B cell (primary cell): ENCODE measurements around the gene MMAB. TPM values are rescaled to one million over a fixed set of nuclear protein-coding genes. Genes with fewer than 3 reads are reported as not detected.
"Not testable (repeated sequence)": the region's sequence is repeated elsewhere in the genome, so short reads cannot be mapped to it uniquely, and the experiment has no call there.

ENCODE experiments used
- ATAC-seq: fragments of 200-7000 bp; cut with Tn5 transposase; one replicate; pipeline ENCODE4 v1.10.0; 2021; ENCODE audit warnings: low read depth, mild to moderate bottlenecking, moderate number of reproducible peaks, moderate library complexity
- CTCF ChIA-PET: fragments of 350-600 bp; sonication (Branson Sonifier 250); formaldehyde crosslinking; loops from one replicate; lab custom pipeline; 2021; ENCODE audit warnings: antibody characterized with exemption, inconsistent platforms; lab: Charles Lee
- POLR2A ChIA-PET: fragments of 350-600 bp; sonication (Branson Sonifier 250); formaldehyde crosslinking; loops from one replicate; lab custom pipeline; 2021; ENCODE audit warnings: antibody characterized with exemption; lab: Charles Lee
- DNase-seq: peaks from one replicate; pipeline ENCODE4 v3.0.0; 2013
- H2AFZ ChIP-seq: 2 replicates; pipeline ENCODE4 v1.6.1; 2012; ENCODE audit warnings: mild to moderate bottlenecking, low read depth, low read length; ENCODE audit not compliant: insufficient read depth, poor library complexity, severe bottlenecking
- H3K27ac ChIP-seq, 2 donors: 1 replicate in 1 of 2; 2 replicates in 1 of 2; pipeline ENCODE4 v1.5.1; 2012 to 2013; ENCODE audit warnings: low read length in 2 of 2, mild to moderate bottlenecking in 2 of 2, moderate library complexity in 1 of 2
- H3K27me3 ChIP-seq, 4 experiments: fragments of 200-600 bp in 1 of 4; sonication (generic) in 1 of 4; replicated peaks in 1 of 4; 1 replicate in 2 of 4; 2 replicates in 2 of 4; pipeline versions ENCODE4 v1.6.1 to v1.7.0; 2013 to 2016; ENCODE audit warnings: low read length in 3 of 4, mild to moderate bottlenecking in 2 of 4, mixed read lengths in 1 of 4, moderate library complexity in 1 of 4; ENCODE audit not compliant: insufficient read depth in 4 of 4, control insufficient read depth in 3 of 4; ENCODE audit errors: control extremely low read depth in 1 of 4
- H3K36me3 ChIP-seq, 2 experiments: replicated peaks in 1 of 2; 1 replicate in 1 of 2; 2 replicates in 1 of 2; pipeline versions ENCODE4 v1.6.1 to v1.7.1; 2013; ENCODE audit warnings: low read length in 1 of 2; ENCODE audit not compliant: insufficient read depth in 2 of 2, control insufficient read depth in 1 of 2; ENCODE audit errors: control extremely low read depth in 1 of 2, extremely low read depth in 1 of 2
- H3K4me1 ChIP-seq, 2 donors: fragments of 200-600 bp in 1 of 2; sonication (generic) in 1 of 2; 1 replicate in 1 of 2; 2 replicates in 1 of 2; pipeline versions ENCODE4 v1.5.1 to v1.6.1; 2013 to 2017; ENCODE audit warnings: low read length in 2 of 2; ENCODE audit not compliant: control insufficient read depth in 2 of 2, insufficient read depth in 2 of 2
- H3K4me2 ChIP-seq: replicated peaks from 2 replicates; pipeline ENCODE3; 2012; ENCODE audit warnings: mild to moderate bottlenecking, low read depth, low read length; ENCODE audit not compliant: poor library complexity, severe bottlenecking
- H3K4me3 ChIP-seq, 5 experiments: fragments of 200-600 bp in 1 of 5; sonication (generic) in 1 of 5; 1 replicate in 3 of 5; 2 replicates in 2 of 5; pipeline versions ENCODE4 v1.5.1 to v1.7.0; 2011 to 2016; ENCODE audit warnings: low read length in 4 of 5, mild to moderate bottlenecking in 4 of 5, low read depth in 2 of 5, control low read depth in 1 of 5, moderate library complexity in 1 of 5; ENCODE audit not compliant: insufficient read depth in 1 of 5; ENCODE audit errors: control extremely low read depth in 1 of 5, extremely low read depth in 1 of 5
- H3K79me2 ChIP-seq: fragments of 200-600 bp; sonication (generic); one replicate; pipeline ENCODE4 v1.6.0; 2016; ENCODE audit warnings: low read length; ENCODE audit not compliant: control insufficient read depth, insufficient read depth
- H3K9ac ChIP-seq: fragments of 200-600 bp; sonication (generic); 2 replicates; pipeline ENCODE4 v1.6.1; 2017; ENCODE audit warnings: mild to moderate bottlenecking, low read length, moderate library complexity
- H3K9me3 ChIP-seq, 3 donors: one replicate each; pipeline versions ENCODE4 v1.6.1 to v1.7.1; 2013; ENCODE audit warnings: low read length in 2 of 3; ENCODE audit not compliant: control insufficient read depth in 2 of 3, insufficient read depth in 1 of 3; ENCODE audit errors: control extremely low read depth in 1 of 3
- H4K20me1 ChIP-seq: 2 replicates; pipeline ENCODE4 v1.6.0; 2012; ENCODE audit warnings: mild to moderate bottlenecking, low read length; ENCODE audit not compliant: insufficient read depth, control insufficient read depth, poor library complexity, severe bottlenecking
- H3K27ac Mint-ChIP-seq: one replicate; pipeline ENCODE4 v1.8.0; 2021; ENCODE audit warnings: mixed read lengths
- H3K27me3 Mint-ChIP-seq: one replicate; pipeline ENCODE4 v1.8.0; 2021; ENCODE audit warnings: mixed read lengths
- H3K4me1 Mint-ChIP-seq: one replicate; pipeline ENCODE4 v1.8.0; 2021; ENCODE audit warnings: mixed read lengths
- H3K4me3 Mint-ChIP-seq: one replicate; pipeline ENCODE4 v1.8.0; 2021; ENCODE audit warnings: mixed read lengths
- H3K9me3 Mint-ChIP-seq: one replicate; pipeline ENCODE4 v1.8.0; 2022; ENCODE audit warnings: mixed read lengths; ENCODE audit not compliant: insufficient read depth
- EZH2 ChIP-seq: IDR thresholded peaks from 2 replicates; pipeline ENCODE4 v1.6.1; 2012; ENCODE audit warnings: borderline replicate concordance, low read depth, mild to moderate bottlenecking, moderate library complexity, low read length; ENCODE audit not compliant: insufficient read depth, poor library complexity, severe bottlenecking
- WGBS: methylation state at CpG from one replicate; pipeline ENCODE4 v1.1.5; 2013; ENCODE audit warnings: missing lambda C conversion rate; ENCODE audit not compliant: insufficient coverage; 5-methylcytosine and 5-hydroxymethylcytosine counted together
- intact Hi-C: fragments of 100-400 bp; cut with micrococcal nuclease; formaldehyde crosslinking; loops from one replicate; pipeline ENCODE4 v1.10.0; 2022
- polyA plus RNA-seq: library from polyadenylated mRNA; depleted of rRNA; stranded (reverse); fragments of >200 nt; gene quantifications from 2 replicates; pipeline ENCODE4 v1.2.3, GENCODE V29; 2012
- total RNA-seq, 2 donors: library from RNA; stranded (reverse); fragments of 120-200 nt in 1 of 2; gene quantifications; 1 replicate in 1 of 2; 2 replicates in 1 of 2; pipeline versions ENCODE4 v1.2.3 to v1.2.4, GENCODE V29; 2013 to 2022
- TF ChIP-seq, protein P1 (sequence below): fragments of 200-600 bp; IDR thresholded peaks from one replicate; pipeline ENCODE4 v1.8.0; 2022; ENCODE audit warnings: antibody characterized with exemption, mild to moderate bottlenecking

MMAB gene
- total and polyA plus RNA-seq, 2 donors (not counting 1 experiment from before 2014, with no cell fraction given) = 15.0 to 20.5 TPM

GRCh38 chr12:109605016-109605415, 31.7 kb upstream of the MMAB start:
- DNase-seq (no peak), ATAC-seq (no peak)
- Histone ChIP-seq H3K4me2 (no peak overlapping the region), H2AFZ (no peak overlapping the region), H3K27me3 (peaks cover 0 to 13% (median 0%) of the 10 kb centered on the region in 4 experiments), H3K9me3 (no peaks in the 10 kb centered on the region), H3K4me1 (no peaks in the 10 kb centered on the region), H3K36me3 (no peaks in the 10 kb centered on the region), H3K79me2 (no peaks in the 10 kb centered on the region), H4K20me1 (no peaks in the 10 kb centered on the region), H3K27ac (no peak overlapping the region), H3K9ac (no peak overlapping the region), H3K4me3 (no peak overlapping the region)
- Mint-ChIP-seq H3K27me3 (peaks cover 36% of the 10 kb centered on the region), H3K27ac (no peak overlapping the region), H3K4me1 (no peaks in the 10 kb centered on the region), H3K9me3 (no peaks in the 10 kb centered on the region), H3K4me3 (no peak overlapping the region)
- POLR2A ChIA-PET = no interaction called here
- CTCF ChIA-PET = no interaction called here
- intact Hi-C loops = no loop called here
- TF ChIP-seq, protein P1, sequence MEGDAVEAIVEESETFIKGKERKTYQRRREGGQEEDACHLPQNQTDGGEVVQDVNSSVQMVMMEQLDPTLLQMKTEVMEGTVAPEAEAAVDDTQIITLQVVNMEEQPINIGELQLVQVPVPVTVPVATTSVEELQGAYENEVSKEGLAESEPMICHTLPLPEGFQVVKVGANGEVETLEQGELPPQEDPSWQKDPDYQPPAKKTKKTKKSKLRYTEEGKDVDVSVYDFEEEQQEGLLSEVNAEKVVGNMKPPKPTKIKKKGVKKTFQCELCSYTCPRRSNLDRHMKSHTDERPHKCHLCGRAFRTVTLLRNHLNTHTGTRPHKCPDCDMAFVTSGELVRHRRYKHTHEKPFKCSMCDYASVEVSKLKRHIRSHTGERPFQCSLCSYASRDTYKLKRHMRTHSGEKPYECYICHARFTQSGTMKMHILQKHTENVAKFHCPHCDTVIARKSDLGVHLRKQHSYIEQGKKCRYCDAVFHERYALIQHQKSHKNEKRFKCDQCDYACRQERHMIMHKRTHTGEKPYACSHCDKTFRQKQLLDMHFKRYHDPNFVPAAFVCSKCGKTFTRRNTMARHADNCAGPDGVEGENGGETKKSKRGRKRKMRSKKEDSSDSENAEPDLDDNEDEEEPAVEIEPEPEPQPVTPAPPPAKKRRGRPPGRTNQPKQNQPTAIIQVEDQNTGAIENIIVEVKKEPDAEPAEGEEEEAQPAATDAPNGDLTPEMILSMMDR = no peak
- TF ChIP-seq EZH2 = no peak
- WGBS = 89% methylated on average over 5 of the region's 5 CpGs

- 83% methylated on average over 3 of the region's 3 CpGs for WGBS
- Mint-ChIP-seq H3K4me3 (no peak overlapping the region), H3K4me1 (no peaks in the 10 kb centered on the region), H3K27ac (no peak overlapping the region), H3K9me3 (no peaks in the 10 kb centered on the region), H3K27me3 (peaks cover 28% of the 10 kb centered on the region)
- H3K27ac ChIP-seq = no peak overlapping the region
- intact Hi-C loops = no loop called here
- TF ChIP-seq, protein P1 = no peak
- no peak for TF ChIP-seq EZH2
- no peak for ATAC-seq
- H4K20me1 ChIP-seq = no peaks in the 10 kb centered on the region
- H3K9ac ChIP-seq = no peak overlapping the region
- H3K4me1 ChIP-seq = no peaks in the 10 kb centered on the region
- DNase-seq = no peak
- peaks cover 0 to 6% (median 0%) of the 10 kb centered on the region in 4 experiments for H3K27me3 ChIP-seq
- CTCF ChIA-PET = interaction anchor here (1.2 kb wide), 1 partner anchor 169 kb away, joined by 4 read pairs; no protein-coding TSS in a partner anchor
- POLR2A ChIA-PET = no interaction called here
- H2AFZ ChIP-seq = no peak overlapping the region
- no peaks in the 10 kb centered on the region for H3K36me3 ChIP-seq
- H3K4me2 ChIP-seq = no peak overlapping the region
- H3K4me3 ChIP-seq = no peak overlapping the region
- no peaks in the 10 kb centered on the region for H3K79me2 ChIP-seq
- H3K9me3 ChIP-seq = no peaks in the 10 kb centered on the region
Observed at GRCh38 chr12:109604132-109604585, 30.9 kb upstream of the MMAB start.

- H3K36me3 ChIP-seq, H3K79me2 ChIP-seq, H3K9ac ChIP-seq, H3K4me3 Mint-ChIP-seq, intact Hi-C loops, H2AFZ ChIP-seq, H3K27ac Mint-ChIP-seq, H3K4me2 ChIP-seq, H3K4me1 Mint-ChIP-seq, H3K27me3 ChIP-seq, H3K4me1 ChIP-seq, H3K9me3 Mint-ChIP-seq, H3K4me3 ChIP-seq, ATAC-seq, H4K20me1 ChIP-seq, POLR2A ChIA-PET, H3K9me3 ChIP-seq, H3K27ac ChIP-seq, DNase-seq: not testable (repeated sequence)
- H3K27me3 Mint-ChIP-seq = peaks cover 11% of the 10 kb centered on the region
- 67% methylated on average over 1 of the region's 5 CpGs for WGBS
- CTCF ChIA-PET = interaction anchor here (1.2 kb wide), 1 partner anchor 18 kb away, joined by 7 read pairs; no protein-coding TSS in a partner anchor
Observed at GRCh38 chr12:109602132-109602531, 28.8 kb upstream of the MMAB start.
